Psoas muscle (tissue), 8 donors: ENCODE measurements around the gene ATRIP. TPM values are rescaled to one million over a fixed set of nuclear protein-coding genes. Genes with fewer than 3 reads are reported as not detected.
"Not testable (repeated sequence)": the region's sequence is repeated elsewhere in the genome, so short reads cannot be mapped to it uniquely, and the experiment has no call there.

Source experiments
- ATAC-seq, 4 donors: fragments of 200-7000 bp; cut with Tn5 transposase; one replicate each; pipeline ENCODE4 v1.9.1; 2020; ENCODE audit warnings: moderate library complexity in 3 of 4, mild to moderate bottlenecking in 2 of 4
- DNase-seq, 2 donors: peaks; one replicate each; pipeline ENCODE4 v3.0.0-alpha.2; 2020
- H3K27ac ChIP-seq: fragments of 200-600 bp; one replicate; pipeline ENCODE4 v1.8.0; 2022
- H3K27me3 ChIP-seq, 3 donors: fragments of 200-600 bp in 1 of 3; one replicate each; pipeline versions ENCODE4 v1.6.1 to v1.8.0; 2013 to 2022; ENCODE audit warnings: low read length in 2 of 3, mild to moderate bottlenecking in 2 of 3, moderate library complexity in 1 of 3; ENCODE audit not compliant: insufficient read depth in 3 of 3
- H3K36me3 ChIP-seq, 2 donors: fragments of 200-600 bp in 1 of 2; one replicate each; pipeline versions ENCODE4 v1.6.1 to v1.8.0; 2013 to 2022; ENCODE audit warnings: low read depth in 1 of 2, mild to moderate bottlenecking in 1 of 2, moderate library complexity in 1 of 2; ENCODE audit not compliant: insufficient read depth in 1 of 2
- H3K4me1 ChIP-seq: fragments of 200-600 bp; one replicate; pipeline ENCODE4 v1.8.0; 2022
- H3K4me3 ChIP-seq: fragments of 200-600 bp; one replicate; pipeline ENCODE4 v1.8.0; 2022; ENCODE audit warnings: mild to moderate bottlenecking
- H3K9me3 ChIP-seq: fragments of 200-600 bp; one replicate; pipeline ENCODE4 v1.8.0; 2022
- whole genome bisulfite sequencing, 3 donors: extraction: QIAGEN DNeasy Blood & Tissue Kit; methylation state at CpG; one replicate each; pipeline versions ENCODE4 v1.1.6 to v1.1.7; 2013; 5-methylcytosine and 5-hydroxymethylcytosine counted together
- intact Hi-C, 2 donors: fragments of 100-400 bp; cut with DNase I; formaldehyde crosslinking; loops; one replicate each; pipeline versions ENCODE4 v1.11.0 to v1.14.2; 2022
- polyA plus RNA-seq, 3 donors: library from polyadenylated mRNA; stranded (reverse); fragments of 200-250 nt; gene quantifications; one replicate each; pipeline ENCODE4 v1.2.3, GENCODE V29; 2013
- total RNA-seq, 4 donors: library from RNA; stranded (reverse); fragmentation: NEBNext Ultra II Directional in 2 of 4; extraction: Animal tissue kit (Norgen Biotek cat#: 25700) in 2 of 4; gene quantifications; one replicate each; pipeline versions ENCODE4 v1.2.1 to v1.2.4, GENCODE V29; 2021 to 2023
- TF ChIP-seq, protein P1 (sequence below): fragments of 200-600 bp; IDR thresholded peaks from one replicate; pipeline ENCODE4 v1.8.0; 2022; ENCODE audit warnings: antibody characterized with exemption
- donor health status: healthy with polysubstance abuse.
- donor health status: DM: no; HTN: no; CAD: no; lungs with moderate emphysema.
- donor health status: Bipolar disorder and iron deficiency.
- donor health status: healthy.
- donor health status: DM: yes; HTN: yes; CAD: no.
- donor health status: DM: no; HTN: no; CAD: no.
- donor health status: DM: no; HTN: no; CAD: no.
- donor health status: DM: yes; HTN: yes; CAD: no.

Gene ATRIP
- total and polyA plus RNA-seq, 7 donors: 3.7 to 5.6 (median 4.5) TPM

DNA sequence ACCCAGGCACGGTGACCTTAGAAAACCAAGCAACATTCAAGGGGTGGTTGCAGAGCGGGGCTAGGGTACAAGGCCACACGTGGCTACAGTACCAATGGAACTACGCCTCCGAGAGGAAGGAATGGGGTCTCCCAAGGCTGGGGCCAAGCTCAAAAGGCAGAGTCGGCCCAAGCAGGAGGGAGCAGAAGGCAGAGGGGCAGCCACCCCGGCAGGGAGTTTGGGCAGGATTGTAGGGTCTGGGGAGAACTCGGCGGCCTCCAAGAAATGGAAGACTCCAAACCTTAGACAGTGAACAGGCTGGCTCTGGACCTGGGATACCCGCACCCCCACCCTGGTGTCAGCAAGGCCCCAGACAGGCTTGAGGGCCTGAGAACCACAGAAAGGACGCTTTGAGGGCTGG lies 28.7 kb downstream of the ATRIP start:
- DNase-seq (no peak), ATAC-seq (no peak)
- H3K4me3 ChIP-seq: no peak overlapping the region
- H3K27ac ChIP-seq: no peak overlapping the region
- TF ChIP-seq, protein P1, sequence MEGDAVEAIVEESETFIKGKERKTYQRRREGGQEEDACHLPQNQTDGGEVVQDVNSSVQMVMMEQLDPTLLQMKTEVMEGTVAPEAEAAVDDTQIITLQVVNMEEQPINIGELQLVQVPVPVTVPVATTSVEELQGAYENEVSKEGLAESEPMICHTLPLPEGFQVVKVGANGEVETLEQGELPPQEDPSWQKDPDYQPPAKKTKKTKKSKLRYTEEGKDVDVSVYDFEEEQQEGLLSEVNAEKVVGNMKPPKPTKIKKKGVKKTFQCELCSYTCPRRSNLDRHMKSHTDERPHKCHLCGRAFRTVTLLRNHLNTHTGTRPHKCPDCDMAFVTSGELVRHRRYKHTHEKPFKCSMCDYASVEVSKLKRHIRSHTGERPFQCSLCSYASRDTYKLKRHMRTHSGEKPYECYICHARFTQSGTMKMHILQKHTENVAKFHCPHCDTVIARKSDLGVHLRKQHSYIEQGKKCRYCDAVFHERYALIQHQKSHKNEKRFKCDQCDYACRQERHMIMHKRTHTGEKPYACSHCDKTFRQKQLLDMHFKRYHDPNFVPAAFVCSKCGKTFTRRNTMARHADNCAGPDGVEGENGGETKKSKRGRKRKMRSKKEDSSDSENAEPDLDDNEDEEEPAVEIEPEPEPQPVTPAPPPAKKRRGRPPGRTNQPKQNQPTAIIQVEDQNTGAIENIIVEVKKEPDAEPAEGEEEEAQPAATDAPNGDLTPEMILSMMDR: no peak
- 79 to 84% (median 84%) methylated on average over 11 of the region's 11 CpGs for WGBS, 3 donors
- H3K36me3 ChIP-seq: no peaks in the 10 kb centered on the region
- intact Hi-C loops: no loop called here
- no peaks in the 10 kb centered on the region for H3K27me3 ChIP-seq
- no peaks in the 10 kb centered on the region for H3K9me3 ChIP-seq
- peaks cover 9% of the 10 kb centered on the region for H3K4me1 ChIP-seq

DNA sequence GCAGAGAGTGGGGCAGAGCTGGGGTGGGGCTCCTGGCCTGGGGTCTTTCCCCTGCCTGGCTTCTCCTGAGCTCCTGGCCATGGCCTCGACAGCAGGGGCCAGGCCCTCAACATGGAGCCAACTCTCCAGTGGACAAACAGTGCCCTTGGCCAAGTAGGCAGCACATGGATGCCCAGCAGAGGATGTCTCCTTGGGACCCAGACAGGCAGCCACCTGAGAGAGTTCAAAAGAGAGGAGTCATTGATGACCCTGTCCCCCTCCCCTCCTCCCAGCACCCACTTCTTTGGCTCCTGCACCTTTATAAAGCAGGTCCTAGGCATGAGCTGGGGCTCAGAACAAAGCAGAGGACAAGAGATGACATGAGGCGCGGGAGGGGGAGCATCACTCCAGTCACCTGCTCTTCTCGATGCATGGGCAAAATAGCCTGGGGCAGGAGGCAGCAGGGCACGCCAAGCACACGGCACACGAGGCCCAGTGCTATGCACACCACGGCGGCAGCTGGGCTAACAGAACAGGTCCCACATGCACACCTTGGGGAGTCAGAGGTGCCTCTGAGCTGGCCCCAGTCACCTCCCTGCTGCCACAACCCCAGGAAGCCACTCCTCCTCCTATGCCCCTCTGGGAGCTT lies 30.0 kb downstream of the ATRIP start:
- TF ChIP-seq, protein P1: no peak

DNA sequence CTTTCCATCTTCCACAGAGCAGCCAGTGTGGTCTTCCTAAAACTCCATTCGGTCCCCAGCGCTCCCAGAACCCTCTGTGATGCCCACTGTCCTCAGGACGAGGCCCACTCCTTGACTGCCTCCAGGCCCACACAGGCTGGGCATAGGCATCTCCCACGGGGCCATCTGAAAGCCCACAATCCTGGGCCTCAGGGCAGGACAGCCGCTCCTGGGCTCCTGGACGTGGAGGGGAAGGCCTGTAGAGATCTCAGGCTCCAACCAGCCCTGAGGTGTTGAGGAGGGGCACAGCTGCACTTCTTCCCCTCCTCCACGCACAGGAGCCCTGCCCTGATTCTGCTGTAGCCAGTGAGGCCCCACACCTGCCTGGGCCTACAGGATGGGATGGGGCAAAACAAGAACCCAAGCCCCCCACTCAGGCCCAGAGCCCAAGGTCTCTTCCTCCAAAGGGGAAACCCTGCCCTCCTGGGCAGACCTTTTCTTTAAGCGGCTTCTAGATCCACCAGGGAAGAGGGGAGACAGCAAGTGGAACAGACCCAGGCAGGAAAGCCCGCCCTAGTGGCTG lies 31.5 kb downstream of the ATRIP start:
- 73 to 77% (median 77%) methylated on average over 9 of the region's 9 CpGs for WGBS, 3 donors

More for the DNA sequence above, 30.0 kb downstream of the ATRIP start:
- ATAC-seq (no peak), DNase-seq (no peak)
- intact Hi-C loops: no loop called here
- WGBS, 3 donors: 80 to 83% (median 82%) methylated on average over 9 of the region's 9 CpGs
- Histone ChIP-seq H3K4me1 (peaks cover 9% of the 10 kb centered on the region), H3K36me3 (no peaks in the 10 kb centered on the region), H3K4me3 (no peak overlapping the region), H3K9me3 (no peaks in the 10 kb centered on the region), H3K27me3 (no peaks in the 10 kb centered on the region), H3K27ac (no peak overlapping the region)

DNA sequence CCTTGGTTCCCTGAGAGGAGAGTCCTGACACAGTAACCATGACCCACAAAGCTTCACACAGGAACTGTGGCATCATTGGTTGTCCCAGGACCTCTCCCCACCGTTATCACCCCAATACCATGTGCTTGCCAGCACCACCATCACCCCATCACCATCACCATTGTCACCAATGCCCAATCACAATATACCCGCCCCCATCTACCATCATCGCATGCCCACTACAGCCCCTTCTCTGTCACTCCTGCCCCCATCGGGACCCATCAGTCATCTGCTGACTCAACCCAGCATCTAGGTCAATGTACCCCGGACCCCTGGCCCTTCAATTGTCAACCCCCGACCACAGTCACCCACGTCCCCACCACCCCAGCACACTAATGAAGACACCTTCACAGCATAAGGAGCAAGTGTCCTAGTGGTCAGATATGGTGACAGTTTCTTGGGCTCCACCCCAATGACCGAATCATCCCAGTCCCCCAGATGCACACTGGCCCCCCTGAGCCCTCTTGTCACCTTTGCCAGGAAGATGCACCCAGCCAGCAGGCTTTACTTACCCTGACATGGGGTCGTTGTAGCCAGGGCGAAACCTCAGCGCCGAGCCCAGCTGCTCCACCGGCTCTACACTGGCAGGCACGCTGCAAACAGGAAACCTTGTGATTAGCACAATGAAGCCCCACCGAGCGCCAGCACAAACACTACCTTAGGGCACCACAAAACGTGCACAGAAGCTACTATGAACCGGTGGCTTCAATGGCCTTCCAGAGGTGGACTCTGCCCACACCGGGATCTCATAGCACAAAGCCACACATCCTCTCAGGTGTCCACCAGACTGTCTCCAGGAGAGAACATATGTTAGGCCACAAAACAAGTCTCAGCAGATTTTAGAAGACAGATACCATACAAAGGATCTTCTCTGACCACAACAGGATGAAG lies 32.4 kb downstream of the ATRIP start:
- no peak overlapping the region for H3K27ac ChIP-seq
- WGBS, 3 donors: 74 to 79% (median 76%) methylated on average over 19 of the region's 19 CpGs
- H3K27me3 ChIP-seq: no peaks in the 10 kb centered on the region
- TF ChIP-seq, protein P1: no peak
- no peaks in the 10 kb centered on the region for H3K9me3 ChIP-seq
- no peak for ATAC-seq
- no peaks in the 10 kb centered on the region for H3K36me3 ChIP-seq
- intact Hi-C loops: no loop called here
- DNase-seq: no peak
- no peak overlapping the region for H3K4me3 ChIP-seq
- H3K4me1 ChIP-seq: no peaks in the 10 kb centered on the region

More for the DNA sequence above, 31.5 kb downstream of the ATRIP start:
- TF ChIP-seq, protein P1: no peak
- Histone ChIP-seq H3K27me3 (no peaks in the 10 kb centered on the region), H3K4me3 (no peak overlapping the region), H3K36me3 (no peaks in the 10 kb centered on the region), H3K9me3 (no peaks in the 10 kb centered on the region), H3K27ac (peak overlapping the region; percentile 23), H3K4me1 (no peaks in the 10 kb centered on the region)
- ATAC-seq: no peak
- intact Hi-C loops: no loop called here
- no peak for DNase-seq

DNA sequence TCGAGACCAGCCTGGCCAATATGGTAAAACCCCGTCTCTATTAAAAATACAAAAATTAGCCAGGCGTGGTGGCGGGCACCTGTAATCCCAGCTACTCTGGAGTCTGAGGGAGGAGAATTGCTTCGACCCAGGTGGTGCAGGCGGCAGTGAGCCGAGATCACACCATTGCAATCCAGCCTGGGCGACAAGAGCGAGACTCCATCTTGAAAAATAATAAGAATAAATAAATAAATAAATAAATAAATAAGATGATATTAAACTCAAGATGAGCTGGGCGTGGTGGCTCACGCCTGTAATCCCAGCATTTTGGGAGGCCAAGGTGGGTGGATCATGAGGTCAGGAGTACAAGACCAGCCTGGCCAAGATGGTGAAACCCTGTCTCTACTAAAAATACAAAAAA lies 34.4 kb downstream of the ATRIP start:
- H3K4me1 ChIP-seq, H3K4me3 ChIP-seq, H3K36me3 ChIP-seq, H3K27me3 ChIP-seq, ATAC-seq, intact Hi-C loops, H3K9me3 ChIP-seq, H3K27ac ChIP-seq, DNase-seq: not testable (repeated sequence)
- 97% methylated on average over 11 of the region's 11 CpGs for WGBS, 3 donors

DNA sequence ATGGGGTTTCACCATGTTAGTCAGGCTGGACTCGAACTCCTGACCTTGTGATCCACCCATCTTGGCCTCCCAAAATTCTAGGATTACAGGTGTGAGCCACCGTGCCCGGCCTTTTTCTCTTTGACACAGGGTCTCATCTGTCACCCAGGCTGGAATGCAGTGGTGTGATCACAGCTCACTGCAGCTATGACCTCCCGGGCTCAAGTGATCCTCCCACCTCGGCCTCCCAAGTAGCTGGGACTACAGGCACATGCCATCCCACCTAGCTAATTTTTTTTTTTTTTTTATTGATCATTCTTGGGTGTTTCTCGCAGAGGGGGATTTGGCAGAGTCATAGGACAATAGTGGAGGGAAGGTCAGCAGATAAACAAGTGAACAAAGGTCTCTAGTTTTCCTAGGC lies 36.3 kb downstream of the ATRIP start:
- H3K27me3 ChIP-seq, H3K27ac ChIP-seq, ATAC-seq, intact Hi-C loops, H3K4me1 ChIP-seq, H3K36me3 ChIP-seq, H3K9me3 ChIP-seq, H3K4me3 ChIP-seq, DNase-seq: not testable (repeated sequence)
- 91 to 96% (median 95%) methylated on average over 6 of the region's 6 CpGs for WGBS, 3 donors
